WERI-Rb-1 (cell line): Measurements from ENCODE around the gene ARID3A.
A peak's percentile ranks its signal among the peaks of the same experiment; 100 is the strongest.

ENCODE experiments used
- DNase-seq: peaks from one replicate; pipeline ENCODE4 v3.0.0-alpha.2; 2020
- H3K27ac ChIP-seq: fragments of 250-450 bp; sonication (Bioruptor Pico); 2 replicates; pipeline ENCODE4 v1.5.1; 2020; ENCODE audit warnings: mild to moderate bottlenecking, moderate library complexity
- H3K27me3 ChIP-seq: fragments of 250-450 bp; sonication (Bioruptor Pico); 2 replicates; pipeline ENCODE4 v1.5.1; 2021; ENCODE audit warnings: mild to moderate bottlenecking, low read depth, moderate library complexity; ENCODE audit not compliant: insufficient read depth, severe bottlenecking
- H3K36me3 ChIP-seq: fragments of 250-450 bp; sonication (Bioruptor Pico); 2 replicates; pipeline ENCODE4 v1.5.1; 2020; ENCODE audit warnings: mild to moderate bottlenecking, moderate library complexity
- H3K4me3 ChIP-seq: 2 replicates; pipeline ENCODE4 v1.5.1; 2011; ENCODE audit warnings: low read depth, mild to moderate bottlenecking, control low read depth, low read length
- H3K9me3 ChIP-seq: fragments of 250-450 bp; sonication (Bioruptor Pico); 2 replicates; pipeline ENCODE4 v1.5.1; 2021; ENCODE audit warnings: mild to moderate bottlenecking, moderate library complexity; ENCODE audit not compliant: severe bottlenecking
- TF ChIP-seq, protein P1 (sequence below): IDR thresholded peaks from 2 replicates; pipeline ENCODE4 v1.5.1; 2011; ENCODE audit warnings: low read depth, mild to moderate bottlenecking, control low read depth, inconsistent platforms, low read length

ARID3A gene

DNA sequence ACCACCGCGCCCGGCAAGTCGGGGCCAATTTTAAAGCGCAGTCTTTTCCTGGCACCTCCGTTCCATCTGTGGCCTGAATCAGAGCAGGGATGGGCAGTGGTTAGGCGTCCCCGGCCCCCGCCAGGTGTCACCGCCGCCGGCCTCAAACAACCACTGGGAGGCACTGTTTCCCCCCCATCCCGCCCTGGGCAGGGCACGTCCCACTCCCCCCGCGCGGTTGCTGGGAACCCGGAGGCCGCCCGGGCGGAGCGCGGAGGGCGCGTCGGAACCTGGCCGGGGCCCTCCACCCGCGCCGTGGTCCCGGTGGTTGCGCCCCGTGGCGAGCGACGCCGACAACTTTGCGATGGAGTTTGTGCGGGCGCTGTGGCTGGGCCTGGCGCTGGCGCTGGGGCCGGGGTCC lies 74.3 kb downstream of the ARID3A start, which contains the start of gene GRIN3B:
GRIN3B (plus strand) TSS at position 325 of the 400 bp plus-strand sequence; CDS start at position 344, 19 bp downstream.
- Histone ChIP-seq H3K36me3 (no peaks in the 10 kb centered on the region), H3K4me3 (peak within 1 kb of the TSS; percentile 30), H3K9me3 (peaks cover 2% of the 10 kb centered on the region), H3K27me3 (peaks cover 69% of the 10 kb centered on the region), H3K27ac (no peak within 1 kb of the TSS)
- peak; percentile 90 for DNase-seq
- TF ChIP-seq, protein P1, sequence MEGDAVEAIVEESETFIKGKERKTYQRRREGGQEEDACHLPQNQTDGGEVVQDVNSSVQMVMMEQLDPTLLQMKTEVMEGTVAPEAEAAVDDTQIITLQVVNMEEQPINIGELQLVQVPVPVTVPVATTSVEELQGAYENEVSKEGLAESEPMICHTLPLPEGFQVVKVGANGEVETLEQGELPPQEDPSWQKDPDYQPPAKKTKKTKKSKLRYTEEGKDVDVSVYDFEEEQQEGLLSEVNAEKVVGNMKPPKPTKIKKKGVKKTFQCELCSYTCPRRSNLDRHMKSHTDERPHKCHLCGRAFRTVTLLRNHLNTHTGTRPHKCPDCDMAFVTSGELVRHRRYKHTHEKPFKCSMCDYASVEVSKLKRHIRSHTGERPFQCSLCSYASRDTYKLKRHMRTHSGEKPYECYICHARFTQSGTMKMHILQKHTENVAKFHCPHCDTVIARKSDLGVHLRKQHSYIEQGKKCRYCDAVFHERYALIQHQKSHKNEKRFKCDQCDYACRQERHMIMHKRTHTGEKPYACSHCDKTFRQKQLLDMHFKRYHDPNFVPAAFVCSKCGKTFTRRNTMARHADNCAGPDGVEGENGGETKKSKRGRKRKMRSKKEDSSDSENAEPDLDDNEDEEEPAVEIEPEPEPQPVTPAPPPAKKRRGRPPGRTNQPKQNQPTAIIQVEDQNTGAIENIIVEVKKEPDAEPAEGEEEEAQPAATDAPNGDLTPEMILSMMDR: peak; percentile 87

DNA sequence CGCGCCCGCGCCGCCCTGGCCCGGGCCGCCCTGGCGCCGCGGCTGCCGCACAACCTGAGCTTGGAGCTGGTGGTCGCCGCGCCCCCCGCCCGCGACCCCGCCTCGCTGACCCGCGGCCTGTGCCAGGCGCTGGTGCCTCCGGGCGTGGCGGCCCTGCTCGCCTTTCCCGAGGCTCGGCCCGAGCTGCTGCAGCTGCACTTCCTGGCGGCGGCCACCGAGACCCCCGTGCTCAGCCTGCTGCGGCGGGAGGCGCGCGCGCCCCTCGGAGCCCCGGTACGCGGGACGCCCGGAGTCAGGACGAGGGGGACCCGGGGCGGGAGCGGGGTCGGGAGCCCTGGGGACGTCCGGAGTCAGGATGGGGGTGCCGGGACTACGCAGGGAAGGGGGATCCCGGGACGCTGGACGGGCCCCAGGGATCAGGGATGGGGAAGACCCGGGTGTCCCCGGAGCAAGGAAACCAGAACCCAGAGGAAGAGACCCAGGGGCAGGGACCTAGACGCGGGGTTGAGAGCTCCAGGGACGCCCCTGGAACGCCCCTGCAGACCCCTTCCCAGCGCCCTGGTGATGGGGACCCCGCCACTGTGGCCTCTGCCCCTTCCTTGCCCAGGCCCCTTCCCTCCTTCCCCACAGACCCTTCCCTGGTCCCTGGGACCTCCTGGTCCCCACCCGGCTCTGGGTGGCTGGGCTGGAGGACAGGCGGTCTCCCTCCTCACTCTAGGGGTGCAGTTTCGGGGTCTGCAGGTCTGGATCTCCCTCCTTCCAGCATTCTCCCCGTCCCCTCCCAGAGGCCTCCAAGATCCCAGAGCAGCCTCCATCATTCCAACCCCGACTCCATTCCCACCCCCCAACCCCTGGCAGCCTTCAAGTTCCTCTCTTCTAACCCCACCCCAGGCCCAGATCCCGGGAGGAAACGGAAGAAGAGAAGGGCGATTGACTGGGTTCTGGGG lies 75.0 kb downstream of the ARID3A start:
- no peak for DNase-seq
- H3K36me3 ChIP-seq: no peaks in the 10 kb centered on the region
- peaks cover 2% of the 10 kb centered on the region for H3K9me3 ChIP-seq
- TF ChIP-seq, protein P1: no peak
- peaks cover 68% of the 10 kb centered on the region for H3K27me3 ChIP-seq
- peak overlapping the region; percentile 30 for H3K4me3 ChIP-seq
- no peak overlapping the region for H3K27ac ChIP-seq

DNA sequence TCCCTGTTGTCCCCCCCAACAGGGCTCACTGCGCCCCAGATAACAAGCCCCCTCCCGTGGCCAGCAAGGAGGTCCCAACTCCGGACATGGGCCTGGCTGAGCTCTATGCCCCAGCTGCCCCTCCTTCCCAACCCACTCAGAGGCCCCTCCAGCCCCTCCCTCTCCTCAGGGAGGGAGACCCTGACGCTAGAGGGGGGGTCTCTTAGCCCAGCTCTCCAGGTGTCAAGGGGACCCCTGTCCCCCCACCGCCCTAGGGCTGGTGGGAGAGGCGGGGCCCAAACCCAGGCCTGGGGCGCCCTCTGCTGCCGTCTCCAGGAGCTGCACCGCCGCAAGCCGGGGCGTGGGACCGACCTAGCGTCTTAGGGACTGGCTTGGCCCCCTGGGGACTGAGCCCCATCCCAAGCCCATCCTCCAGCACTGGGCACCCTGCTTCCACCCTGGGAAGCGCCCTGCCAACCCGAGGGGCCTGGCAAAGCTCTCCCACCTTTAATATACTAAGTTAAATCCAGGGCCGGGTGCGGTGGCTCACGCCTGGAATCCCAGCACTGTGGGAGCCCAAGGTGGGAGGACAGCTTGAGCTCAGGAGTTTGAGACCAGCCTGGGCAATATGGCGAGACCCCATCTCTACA lies 75.8 kb downstream of the ARID3A start:
- Histone ChIP-seq H3K9me3 (peaks cover 2% of the 10 kb centered on the region), H3K27ac (no peak overlapping the region), H3K36me3 (no peaks in the 10 kb centered on the region), H3K27me3 (peaks cover 60% of the 10 kb centered on the region), H3K4me3 (no peak overlapping the region)
- peak; percentile 72 for DNase-seq
- TF ChIP-seq, protein P1: peak; percentile 88

DNA sequence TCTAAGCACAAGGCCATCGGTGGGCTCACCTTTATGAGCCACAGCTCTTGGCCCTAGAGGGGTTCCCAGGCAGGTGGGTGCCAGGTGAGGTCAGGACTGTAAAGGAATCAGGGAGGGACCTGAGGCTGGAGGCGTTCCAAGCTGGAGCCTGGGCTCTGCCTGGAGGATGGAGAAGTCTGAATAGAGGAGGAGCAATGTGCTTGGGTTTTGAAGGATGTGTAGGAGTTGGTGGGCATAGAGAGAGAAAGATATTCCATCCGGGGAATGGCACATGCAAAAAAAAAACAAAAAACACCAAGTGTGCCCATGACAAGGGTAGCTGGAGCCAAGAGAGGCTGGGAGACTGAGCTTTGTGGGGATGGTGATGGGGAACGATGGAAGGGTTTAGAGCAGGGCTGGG lies 76.8 kb downstream of the ARID3A start:
- TF ChIP-seq, protein P1: no peak
- Histone ChIP-seq H3K27ac (no peak overlapping the region), H3K9me3 (peaks cover 1% of the 10 kb centered on the region), H3K36me3 (no peaks in the 10 kb centered on the region), H3K27me3 (peaks cover 51% of the 10 kb centered on the region), H3K4me3 (no peak overlapping the region)
- no peak for DNase-seq

DNA sequence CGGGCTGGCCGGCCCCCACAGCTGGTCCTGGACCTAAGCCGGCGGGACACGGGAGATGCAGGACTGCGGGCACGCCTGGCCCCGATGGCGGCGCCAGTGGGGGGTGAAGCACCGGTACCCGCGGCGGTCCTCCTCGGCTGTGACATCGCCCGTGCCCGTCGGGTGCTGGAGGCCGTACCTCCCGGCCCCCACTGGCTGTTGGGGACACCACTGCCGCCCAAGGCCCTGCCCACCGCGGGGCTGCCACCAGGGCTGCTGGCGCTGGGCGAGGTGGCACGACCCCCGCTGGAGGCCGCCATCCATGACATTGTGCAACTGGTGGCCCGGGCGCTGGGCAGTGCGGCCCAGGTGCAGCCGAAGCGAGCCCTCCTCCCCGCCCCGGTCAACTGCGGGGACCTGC lies 77.4 kb downstream of the ARID3A start:
- Histone ChIP-seq H3K27me3 (peaks cover 44% of the 10 kb centered on the region), H3K36me3 (peaks cover under 1% of the 10 kb centered on the region; the same call in 1 of the 2 replicates), H3K4me3 (no peak overlapping the region), H3K9me3 (no peaks in the 10 kb centered on the region), H3K27ac (no peak overlapping the region)
- TF ChIP-seq, protein P1: no peak
- no peak for DNase-seq
